Measurements from ENCODE around the gene FYB1. TPM values are rescaled to one million over a fixed set of nuclear protein-coding genes. Genes with fewer than 3 reads are reported as not detected.

Gene FYB1
- total RNA-seq, 1 experiment from 2014 or later: not detected

GRCh38 chr5:39160576-39161213, 58.7 kb downstream of the FYB1 start:
- Histone ChIP-seq H3K4me3 (no peak overlapping the region), H3K9me3 (no peaks in the 10 kb centered on the region), H3K27me3 (no peaks in the 10 kb centered on the region; the same call in 1 of the 2 replicates), H3K36me3 (no peaks in the 10 kb centered on the region)
- DNase-seq: no peak

GRCh38 chr5:39159811-39160490, 59.4 kb downstream of the FYB1 start:
- DNase-seq: no peak
- Histone ChIP-seq H3K36me3 (no peaks in the 10 kb centered on the region), H3K27me3 (no peaks in the 10 kb centered on the region; the same call in 1 of the 2 replicates), H3K9me3 (no peaks in the 10 kb centered on the region), H3K4me3 (no peak overlapping the region)

- Histone ChIP-seq H3K9me3 (no peaks in the 10 kb centered on the region), H3K36me3 (no peaks in the 10 kb centered on the region)
Observed at GRCh38 chr5:39158786-39159185, 60.6 kb downstream of the FYB1 start.

GRCh38 chr5:39158127-39158593, 61.2 kb downstream of the FYB1 start:
- H3K9me3 ChIP-seq: no peaks in the 10 kb centered on the region
- no peak overlapping the region for H3K4me3 ChIP-seq
- no peaks in the 10 kb centered on the region; the same call in 1 of the 2 replicates for H3K27me3 ChIP-seq
- H3K36me3 ChIP-seq: no peaks in the 10 kb centered on the region
- DNase-seq: peak; percentile 38

More at GRCh38 chr5:39158786-39159185, 60.6 kb downstream of the FYB1 start:
- no peak overlapping the region for H3K4me3 ChIP-seq
- no peak for DNase-seq
- no peaks in the 10 kb centered on the region; the same call in 1 of the 2 replicates for H3K27me3 ChIP-seq

- Histone ChIP-seq H3K36me3 (no peaks in the 10 kb centered on the region), H3K27me3 (no peaks in the 10 kb centered on the region; the same call in 1 of the 2 replicates), H3K4me3 (no peak overlapping the region), H3K9me3 (no peaks in the 10 kb centered on the region)
- no peak for DNase-seq
Observed at GRCh38 chr5:39157701-39158100, 61.7 kb downstream of the FYB1 start.

DNA sequence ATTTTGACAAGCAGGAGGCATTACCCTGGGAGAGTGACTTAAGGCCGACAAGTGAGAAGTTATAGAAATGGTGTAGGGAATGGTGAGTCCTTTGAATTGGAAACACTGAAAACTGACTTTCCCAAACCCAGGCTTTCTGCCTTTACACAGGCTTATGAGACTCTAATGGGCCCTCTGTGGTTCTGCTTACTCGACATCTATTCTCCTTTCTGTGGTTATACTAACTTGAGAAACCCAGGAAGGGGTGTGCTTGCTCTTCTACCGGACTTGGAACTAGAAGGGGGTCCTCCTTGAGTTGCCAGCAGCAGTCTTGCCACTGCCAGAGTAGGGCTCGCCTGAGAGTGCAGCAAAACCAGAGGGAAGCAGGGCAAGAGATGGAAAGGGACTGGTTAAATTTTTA, 63.3 kb downstream of the FYB1 start:
- DNase-seq: no peak
- Histone ChIP-seq H3K4me3 (no peak overlapping the region), H3K36me3 (no peaks in the 10 kb centered on the region), H3K27me3 (no peaks in the 10 kb centered on the region; the same call in 1 of the 2 replicates), H3K9me3 (no peaks in the 10 kb centered on the region)

DNA sequence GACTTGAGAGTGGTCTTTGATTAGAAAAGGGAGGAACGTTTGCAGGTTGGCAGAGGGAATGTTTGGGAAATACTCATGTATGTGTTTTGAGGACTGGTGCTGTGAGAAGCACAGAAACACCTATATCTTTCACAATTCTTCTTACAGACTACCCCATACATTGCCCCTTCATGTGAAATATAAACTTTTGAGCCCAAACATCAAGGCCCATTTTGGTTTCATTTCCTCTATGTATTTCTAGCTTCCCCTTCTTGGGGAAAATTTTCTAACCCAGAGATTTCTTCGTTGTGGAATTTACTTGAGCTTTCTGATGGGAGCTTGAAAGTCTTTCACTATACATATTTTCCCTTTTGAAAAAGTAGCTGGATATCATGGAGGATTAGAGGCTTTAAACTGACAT, 67.6 kb downstream of the FYB1 start:
- Histone ChIP-seq H3K9me3 (no peaks in the 10 kb centered on the region), H3K36me3 (no peaks in the 10 kb centered on the region), H3K4me3 (no peak overlapping the region), H3K27me3 (no peaks in the 10 kb centered on the region)
- DNase-seq: no peak

- DNase-seq: no peak
- no peak overlapping the region for H3K4me3 ChIP-seq
- no peaks in the 10 kb centered on the region for H3K27me3 ChIP-seq
- H3K9me3 ChIP-seq: no peaks in the 10 kb centered on the region
- no peaks in the 10 kb centered on the region for H3K36me3 ChIP-seq
Observed at GRCh38 chr5:39149966-39150365, 69.4 kb downstream of the FYB1 start.

DNA sequence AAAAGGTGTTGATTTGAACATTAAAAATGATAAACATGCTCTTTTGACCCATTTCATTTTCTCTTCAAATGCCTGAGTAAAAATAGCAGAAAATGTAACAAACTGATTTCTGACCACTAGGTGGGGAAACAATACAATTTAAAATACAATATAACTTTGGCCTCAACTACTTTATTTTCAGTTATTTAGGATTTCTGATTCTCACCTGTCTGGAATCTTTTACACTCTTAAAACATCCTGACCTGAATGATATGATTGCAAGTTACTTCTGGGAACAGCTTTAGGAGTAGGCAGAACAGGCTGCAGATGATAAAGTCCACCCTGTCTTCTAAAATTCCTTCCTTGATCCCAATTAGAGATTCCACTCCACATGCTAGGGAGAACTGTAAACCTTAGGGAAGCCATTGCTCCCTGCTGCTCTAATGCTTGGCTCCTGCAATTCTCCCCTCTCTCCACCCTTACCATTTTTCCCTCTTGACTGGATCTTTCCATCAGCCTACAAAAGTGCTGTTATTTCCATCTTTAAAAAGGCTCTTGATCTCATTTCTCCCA, 70.3 kb downstream of the FYB1 start:
- DNase-seq: no peak
- Histone ChIP-seq H3K9me3 (no peaks in the 10 kb centered on the region), H3K4me3 (no peak overlapping the region), H3K36me3 (no peaks in the 10 kb centered on the region), H3K27me3 (no peaks in the 10 kb centered on the region)

DNA sequence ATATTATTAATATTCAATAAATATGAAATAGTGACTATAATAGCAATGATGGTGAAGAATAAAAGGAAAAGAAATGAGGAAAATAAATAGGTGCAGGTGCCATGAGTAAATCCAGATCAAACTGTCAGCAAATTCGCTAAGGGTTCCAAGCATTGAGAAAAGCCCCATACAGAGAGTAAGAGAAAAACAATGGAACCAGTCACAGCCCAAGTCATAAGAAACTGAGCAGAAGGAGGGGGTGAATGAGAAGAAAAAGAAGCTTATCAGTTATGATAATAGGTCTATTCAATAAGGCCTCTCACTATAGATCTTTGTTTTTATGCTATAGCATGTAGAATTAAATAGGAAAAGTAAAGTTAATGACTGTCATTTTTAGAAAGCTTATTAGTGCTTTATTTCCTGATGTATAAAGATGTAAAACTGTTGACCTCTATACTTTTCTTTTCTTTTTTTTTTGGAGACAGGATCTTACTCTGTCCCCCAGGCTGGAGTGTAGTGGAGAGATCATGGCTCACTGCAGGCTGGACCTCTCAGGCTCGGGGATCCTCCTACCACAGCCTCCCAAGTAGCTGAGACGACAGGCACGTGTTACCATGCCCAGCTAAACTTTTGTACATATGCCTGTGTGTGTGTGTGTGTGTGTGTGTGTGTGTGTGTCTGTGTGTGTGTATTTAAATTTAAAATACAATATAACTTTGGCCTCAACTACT, 72.4 kb downstream of the FYB1 start:
- no peak for DNase-seq
- Histone ChIP-seq H3K27me3 (no peaks in the 10 kb centered on the region), H3K4me3 (no peak overlapping the region), H3K9me3 (no peaks in the 10 kb centered on the region), H3K36me3 (no peaks in the 10 kb centered on the region)

DNA sequence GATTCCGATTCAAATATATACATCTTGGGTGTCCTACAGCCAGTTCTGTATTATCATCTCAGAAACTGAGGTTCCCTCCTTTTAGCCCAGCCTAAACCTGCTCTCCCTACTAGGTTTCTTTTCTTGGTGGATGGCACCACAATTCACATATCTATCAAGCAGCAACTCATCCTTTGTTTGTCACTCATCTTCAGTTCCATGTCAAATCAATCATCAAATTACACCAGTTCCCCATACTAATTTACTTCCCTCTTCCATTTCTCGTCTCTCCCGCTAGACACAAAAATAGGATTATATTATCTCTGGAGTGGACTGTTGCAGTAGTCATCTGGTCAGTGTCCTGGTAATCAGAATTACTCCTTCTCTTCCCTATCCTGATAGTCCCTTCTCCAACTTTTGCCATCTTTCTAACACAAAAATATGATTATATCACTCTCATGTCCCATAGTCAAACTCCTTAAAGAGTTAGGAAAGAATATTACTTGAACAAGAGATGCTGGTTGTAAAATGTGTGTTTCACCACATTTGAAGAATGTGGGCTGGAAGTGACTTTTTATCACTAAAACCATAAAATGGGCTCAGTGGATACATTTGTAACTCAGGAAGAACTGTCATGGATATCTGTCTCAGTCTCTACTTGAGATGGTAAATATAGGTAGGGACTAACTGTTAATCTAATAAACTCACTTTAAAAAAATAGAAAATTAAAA, 76.1 kb downstream of the FYB1 start:
- Histone ChIP-seq H3K4me3 (no peak overlapping the region), H3K9me3 (no peaks in the 10 kb centered on the region), H3K36me3 (no peaks in the 10 kb centered on the region), H3K27me3 (no peaks in the 10 kb centered on the region)
- DNase-seq: no peak

DNA sequence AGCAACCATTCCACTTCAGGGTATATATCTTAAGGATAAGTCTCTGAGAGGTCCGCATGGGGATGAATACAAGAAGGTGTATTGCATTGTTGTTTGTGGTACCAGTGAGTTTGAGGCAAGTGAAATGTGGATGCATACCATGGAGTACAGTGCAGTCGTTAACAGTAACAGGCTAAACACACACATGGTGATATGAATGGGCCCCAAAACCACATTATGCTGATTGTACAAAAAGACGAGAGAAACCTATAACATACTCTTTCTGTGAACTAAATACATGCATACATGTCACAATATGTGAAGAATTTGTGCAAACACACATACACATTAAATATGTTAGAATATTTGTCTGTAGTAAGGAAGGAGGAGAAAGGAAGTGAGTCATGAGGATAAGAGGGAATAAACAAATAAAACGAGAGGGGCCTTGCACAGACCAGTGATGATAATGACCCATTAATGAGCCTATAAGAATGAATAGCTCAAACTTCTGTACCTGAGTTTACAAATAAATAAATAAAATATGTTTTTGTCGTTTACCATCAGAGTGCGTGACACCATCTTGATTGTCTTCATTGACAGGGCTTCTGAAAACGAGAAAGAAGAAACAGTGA, 78.7 kb downstream of the FYB1 start:
- H3K9me3 ChIP-seq: no peaks in the 10 kb centered on the region
- H3K4me3 ChIP-seq: no peak overlapping the region
- no peak for DNase-seq
- no peaks in the 10 kb centered on the region for H3K27me3 ChIP-seq
- H3K36me3 ChIP-seq: no peaks in the 10 kb centered on the region

GRCh38 chr5:39138892-39139291, 80.5 kb downstream of the FYB1 start:
- no peaks in the 10 kb centered on the region for H3K27me3 ChIP-seq
- H3K9me3 ChIP-seq: no peaks in the 10 kb centered on the region
- H3K36me3 ChIP-seq: no peaks in the 10 kb centered on the region
- no peak for DNase-seq
- H3K4me3 ChIP-seq: no peak overlapping the region

GRCh38 chr5:39137819-39138451, 81.4 kb downstream of the FYB1 start:
- DNase-seq: no peak
- H3K4me3 ChIP-seq: no peak overlapping the region
- H3K36me3 ChIP-seq: no peaks in the 10 kb centered on the region
- H3K9me3 ChIP-seq: no peaks in the 10 kb centered on the region
- no peaks in the 10 kb centered on the region for H3K27me3 ChIP-seq

DNA sequence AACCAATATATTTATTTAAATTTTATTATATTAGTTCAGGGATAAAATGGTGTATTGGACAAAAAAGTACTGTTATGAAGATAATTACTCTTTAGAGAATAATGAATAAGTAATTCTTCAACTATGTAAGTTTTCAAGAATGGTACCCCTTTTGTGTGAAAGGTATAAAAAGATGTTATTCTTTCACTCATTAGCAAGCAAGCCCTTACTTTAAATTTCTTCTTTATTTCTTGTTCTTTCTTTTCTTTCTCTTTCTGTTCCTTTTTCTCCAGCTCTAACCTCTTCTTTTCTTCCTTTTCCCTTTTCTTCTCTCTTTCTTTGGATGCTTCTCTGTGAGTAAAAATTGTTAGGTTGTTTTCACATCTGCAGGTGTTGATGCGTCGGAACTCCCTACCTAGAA, 82.0 kb downstream of the FYB1 start:
- Histone ChIP-seq H3K9me3 (no peaks in the 10 kb centered on the region), H3K27me3 (no peaks in the 10 kb centered on the region)
- DNase-seq: no peak

GRCh38 chr5:39132792-39133191, 86.6 kb downstream of the FYB1 start:
- DNase-seq: no peak
- no peaks in the 10 kb centered on the region for H3K9me3 ChIP-seq
- no peak overlapping the region for H3K4me3 ChIP-seq
- no peaks in the 10 kb centered on the region for H3K36me3 ChIP-seq
- H3K27me3 ChIP-seq: no peaks in the 10 kb centered on the region

More for the DNA sequence above, 82.0 kb downstream of the FYB1 start:
- H3K36me3 ChIP-seq: no peaks in the 10 kb centered on the region
- no peak overlapping the region for H3K4me3 ChIP-seq
